HepG2 (cell line): Measurements from ENCODE around the gene SCGB3A2. TPM values are rescaled to one million over a fixed set of nuclear protein-coding genes. Genes with fewer than 3 reads are reported as not detected.

Source experiments
- ATAC-seq: fragments of 200-7000 bp; cut with Tn5 transposase; 3 replicates; pipeline ENCODE4 v1.9.1; 2020; ENCODE audit warnings: mild to moderate bottlenecking, moderate library complexity
- BruUV-seq: library from RNA; stranded (reverse); fragments of 400-500 nt; replicated peaks from 2 replicates; lab custom pipeline; 2021; lab: Mats Ljungman, UMichigan
- CTCF ChIA-PET: fragments of 300-600 bp; formaldehyde crosslinking; extraction: SDS; loops from one replicate; lab custom pipeline; 2021; ENCODE audit warnings: low total read pairs, inconsistent platforms, low intra/inter-chr PET ratio; lab: Yijun Ruan, JAX
- POLR2A ChIA-PET: fragments of 350-600 bp; sonication (Branson Sonifier 250); formaldehyde crosslinking; loops from one replicate; lab custom pipeline; 2020; ENCODE audit warnings: antibody characterized with exemption, inconsistent platforms; lab: Yijun Ruan, JAX
- DNase-seq: peaks from one replicate; pipeline ENCODE4 v3.0.0-alpha.2; 2015; ENCODE audit warnings: low spot score
- FAIRE-seq: peaks from 3 replicates; lab custom pipeline; 2011; peaks lifted over from hg19 to GRCh38; lab: Jason Lieb, UNC
- H2AFZ ChIP-seq: one replicate; pipeline ENCODE4 v1.6.1; 2011; ENCODE audit warnings: low read length, inconsistent platforms
- H3K27ac ChIP-seq: fragments of 300-600 bp; 3 replicates; pipeline ENCODE4 v1.8.0; 2011; ENCODE audit warnings: mixed run types, mild to moderate bottlenecking, mixed read lengths, low read length, inconsistent platforms; ENCODE audit not compliant: insufficient read depth; ENCODE audit errors: extremely low read length
- H3K27me3 ChIP-seq, 2 experiments: fragments of 200-600 bp in 1 of 2; 2 replicates in 1 of 2; 3 replicates in 1 of 2; pipeline versions ENCODE4 v1.6.0 to v1.8.0; 2011; ENCODE audit warnings: low read length in 2 of 2, mild to moderate bottlenecking in 2 of 2, moderate library complexity in 2 of 2, inconsistent platforms in 1 of 2; ENCODE audit not compliant: insufficient read depth in 2 of 2, control insufficient read depth in 1 of 2
- H3K36me3 ChIP-seq, 2 experiments: fragments of 200-600 bp in 1 of 2; replicated peaks in 1 of 2; 2 replicates in 1 of 2; 3 replicates in 1 of 2; pipeline versions ENCODE4 v1.5.1 to v1.8.0; 2011; ENCODE audit warnings: low read length in 2 of 2, inconsistent platforms in 1 of 2; ENCODE audit not compliant: insufficient read depth in 2 of 2, control insufficient read depth in 1 of 2
- H3K4me1 ChIP-seq: 2 replicates; pipeline ENCODE4 v1.5.1; 2012; ENCODE audit warnings: low read length, inconsistent platforms; ENCODE audit not compliant: insufficient read depth
- H3K4me2 ChIP-seq: 2 replicates; pipeline ENCODE4 v1.6.0; 2011; ENCODE audit warnings: low read depth, low read length, inconsistent platforms
- H3K4me3 ChIP-seq, 3 experiments: fragments of 200-600 bp in 1 of 3; sonication (generic), shearing (Covaris generic) in 1 of 3; replicated peaks in 1 of 3; 2 replicates each; pipeline ENCODE4 v1.5.1; 2011 to 2016; ENCODE audit warnings: low read length in 3 of 3, inconsistent platforms in 2 of 3, low read depth in 2 of 3, mild to moderate bottlenecking in 2 of 3, control low read depth in 1 of 3, mixed read lengths in 1 of 3; ENCODE audit not compliant: insufficient read depth in 1 of 3
- H3K79me2 ChIP-seq: one replicate; pipeline ENCODE4 v1.6.1; 2011; ENCODE audit warnings: low read length, inconsistent platforms; ENCODE audit not compliant: insufficient read depth
- H3K9ac ChIP-seq: 2 replicates; pipeline ENCODE4 v1.6.0; 2011; ENCODE audit warnings: mild to moderate bottlenecking, low read depth, low read length, inconsistent platforms; ENCODE audit not compliant: insufficient read depth
- H3K9me3 ChIP-seq: 2 replicates; pipeline ENCODE4 v1.5.1; 2012; ENCODE audit warnings: mild to moderate bottlenecking, low read length
- H4K20me1 ChIP-seq: 2 replicates; pipeline ENCODE4 v1.6.0; 2011; ENCODE audit warnings: inconsistent platforms, mild to moderate bottlenecking, low read length, moderate library complexity; ENCODE audit not compliant: insufficient read depth
- ATF1 ChIP-seq: IDR thresholded peaks from 2 replicates; pipeline ENCODE4 v1.6.1; 2016; ENCODE audit warnings: mild to moderate bottlenecking, control low read depth
- EED ChIP-seq: sonication (generic); formaldehyde crosslinking; IDR thresholded peaks from 2 replicates; pipeline ENCODE4 v1.5.0; 2020; ENCODE audit warnings: mild to moderate bottlenecking, missing genetic modification reagents
- ELK4 ChIP-seq: sonication (generic); formaldehyde crosslinking; IDR thresholded peaks from 2 replicates; pipeline ENCODE4 v1.9.0; 2021; ENCODE audit warnings: missing genetic modification reagents, borderline replicate concordance
- NFATC3 ChIP-seq: sonication (generic); formaldehyde crosslinking; IDR thresholded peaks from 2 replicates; pipeline ENCODE4 v1.5.1; 2020; ENCODE audit warnings: mild to moderate bottlenecking, missing genetic modification reagents
- NFRKB ChIP-seq: fragments of 450-650 bp; IDR thresholded peaks from 2 replicates; pipeline ENCODE4 v1.6.1; 2017
- POLR2AphosphoS5 ChIP-seq: IDR thresholded peaks from 2 replicates; pipeline ENCODE4 v1.6.1; 2012; ENCODE audit warnings: low read depth, low read length
- RAD51 ChIP-seq: fragments of 450-650 bp; IDR thresholded peaks from 2 replicates; pipeline ENCODE4 v1.6.1; 2016; ENCODE audit warnings: borderline replicate concordance
- SMAD1 ChIP-seq: sonication (generic); formaldehyde crosslinking; IDR thresholded peaks from 2 replicates; pipeline ENCODE4 v1.4.0; 2020; ENCODE audit warnings: missing genetic modification reagents, low read depth, mild to moderate bottlenecking, borderline replicate concordance
- TAF1 ChIP-seq: sonication (generic); formaldehyde crosslinking; IDR thresholded peaks from 2 replicates; pipeline ENCODE4 v1.4.0; 2020; ENCODE audit warnings: missing genetic modification reagents
- TBL1XR1 ChIP-seq: fragments of 150-350 bp; IDR thresholded peaks from 2 replicates; pipeline ENCODE4 v1.6.1; 2014; ENCODE audit warnings: borderline replicate concordance, low read length; ENCODE audit not compliant: partially characterized antibody
- ZMYM2 ChIP-seq: sonication (generic); formaldehyde crosslinking; IDR thresholded peaks from 2 replicates; pipeline ENCODE4 v1.8.0; 2022; ENCODE audit warnings: mild to moderate bottlenecking, missing genetic modification reagents
- ZNF260 ChIP-seq: sonication (generic); formaldehyde crosslinking; IDR thresholded peaks from 2 replicates; pipeline ENCODE4 v1.4.0; 2020; ENCODE audit warnings: missing genetic modification reagents, low read depth, mild to moderate bottlenecking, borderline replicate concordance
- ZNF333 ChIP-seq: sonication (generic); formaldehyde crosslinking; IDR thresholded peaks from 2 replicates; pipeline ENCODE4 v1.4.0; 2020; ENCODE audit warnings: mild to moderate bottlenecking, missing genetic modification reagents, borderline replicate concordance
- ZSCAN25 ChIP-seq: sonication (generic); formaldehyde crosslinking; IDR thresholded peaks from 2 replicates; pipeline ENCODE4 v1.8.0; 2022; ENCODE audit warnings: mild to moderate bottlenecking, missing genetic modification reagents
- WGBS: methylation state at CpG from one replicate; pipeline ENCODE4 v1.1.6; 2017; ENCODE audit warnings: low lambda C conversion rate; 5-methylcytosine and 5-hydroxymethylcytosine counted together
- in situ Hi-C: cut with HindIII; loops from 2 replicates; pipeline ENCODE4 v1.10.0; 2017; ENCODE audit warnings: low pct_unique_long_range_greater_than_20kb; ENCODE audit not compliant: extremely low pct_ligation_motif_present
- intact Hi-C: fragments of 100-400 bp; cut with micrococcal nuclease; formaldehyde crosslinking; loops from one replicate; pipeline ENCODE4 v1.10.0; 2022; ENCODE audit not compliant: unreplicated experiment
- polyA plus RNA-seq, 8 experiments: library from polyadenylated mRNA; depleted of rRNA in 3 of 8; stranded (reverse) in 7 of 8; unstranded in 1 of 8; fragments of >200 nt; fragmentation: Illumina TruSeq in 4 of 8; extraction: Trizol in 4 of 8; gene quantifications; 2 replicates each; pipeline versions ENCODE4 v1.2.1 to v1.2.3, GENCODE V29; 2011 to 2016; ENCODE audit warnings: low read depth in 4 of 8, missing spikeins in 1 of 8, mixed read lengths in 1 of 8; ENCODE audit not compliant: insufficient read depth in 1 of 8
- total RNA-seq, 5 experiments: library from RNA; depleted of rRNA; stranded (reverse); fragments of >200 nt; fragmentation: Illumina TruSeq; extraction: Trizol; gene quantifications; 2 replicates each; pipeline ENCODE4 v1.2.3, GENCODE V29; 2016; ENCODE audit warnings: low read depth in 1 of 5

Gene SCGB3A2
- total and polyA plus RNA-seq, 2 of the 13 experiments (the other 11 are each of a cell fraction or from before 2014, with no cell fraction given), result not detected

- WGBS, result 27% methylated on average over 1 of the region's 1 CpG
- H3K27me3 ChIP-seq, result no peaks in the 10 kb centered on the region
- no peak for DNase-seq
- H3K4me3 ChIP-seq, result no peak overlapping the region
- H3K9me3 ChIP-seq, result no peaks in the 10 kb centered on the region
- no peak for ATAC-seq
- POLR2A ChIA-PET, result no interaction called here
- no peak for TF ChIP-seq SMAD1 (CRISPR knock-in tag)
- no peak for TF ChIP-seq ZNF333 (CRISPR knock-in tag)
- TF ChIP-seq EED (CRISPR knock-in tag), result no peak
- TF ChIP-seq POLR2AphosphoS5, result no peak
- no peak for TF ChIP-seq TAF1 (CRISPR knock-in tag)
- TF ChIP-seq ELK4, result no peak
- TF ChIP-seq ZNF260, result no peak
- no peak for TF ChIP-seq RAD51
- no peak for TF ChIP-seq NFRKB
- TF ChIP-seq ZMYM2, result no peak
- TF ChIP-seq NFATC3 (CRISPR knock-in tag), result no peak
- no peak for TF ChIP-seq ZSCAN25 (CRISPR knock-in tag)
- TF ChIP-seq TBL1XR1, result no peak
- no peak for TF ChIP-seq ATF1 (CRISPR knock-in tag)
- no peak overlapping the region for H3K4me2 ChIP-seq
- BruUV-seq, result no TSS peak
- CTCF ChIA-PET, result no interaction called here
- no peak for FAIRE-seq
- H3K79me2 ChIP-seq, result no peaks in the 10 kb centered on the region
- H3K9ac ChIP-seq, result no peak overlapping the region
- in situ Hi-C loops (no loop called here), intact Hi-C loops (no loop called here)
- no peak overlapping the region for H2AFZ ChIP-seq
- H3K4me1 ChIP-seq, result no peaks in the 10 kb centered on the region
- no peaks in the 10 kb centered on the region for H4K20me1 ChIP-seq
- no peak overlapping the region for H3K27ac ChIP-seq
- no peaks in the 10 kb centered on the region for H3K36me3 ChIP-seq
Measured at GRCh38 chr5:147895864-147896263, 17.4 kb downstream of the SCGB3A2 start.
